B cell (primary cell): ENCODE measurements around the gene RHOT1. TPM values are rescaled to one million over a fixed set of nuclear protein-coding genes. Genes with fewer than 3 reads are reported as not detected.

ENCODE experiments used
- ATAC-seq: fragments of 200-7000 bp; cut with Tn5 transposase; one replicate; pipeline ENCODE4 v1.10.0; 2021; ENCODE audit warnings: low read depth, mild to moderate bottlenecking, moderate number of reproducible peaks, moderate library complexity
- CTCF ChIA-PET: fragments of 350-600 bp; sonication (Branson Sonifier 250); formaldehyde crosslinking; loops from one replicate; lab custom pipeline; 2021; ENCODE audit warnings: antibody characterized with exemption, inconsistent platforms; lab: Charles Lee
- POLR2A ChIA-PET: fragments of 350-600 bp; sonication (Branson Sonifier 250); formaldehyde crosslinking; loops from one replicate; lab custom pipeline; 2021; ENCODE audit warnings: antibody characterized with exemption; lab: Charles Lee
- DNase-seq: peaks from one replicate; pipeline ENCODE4 v3.0.0; 2013
- H2AFZ ChIP-seq: 2 replicates; pipeline ENCODE4 v1.6.1; 2012; ENCODE audit warnings: mild to moderate bottlenecking, low read depth, low read length; ENCODE audit not compliant: insufficient read depth, poor library complexity, severe bottlenecking
- H3K27ac ChIP-seq, 2 donors: 1 replicate in 1 of 2; 2 replicates in 1 of 2; pipeline ENCODE4 v1.5.1; 2012 to 2013; ENCODE audit warnings: low read length in 2 of 2, mild to moderate bottlenecking in 2 of 2, moderate library complexity in 1 of 2
- H3K27me3 ChIP-seq, 4 experiments: fragments of 200-600 bp in 1 of 4; sonication (generic) in 1 of 4; replicated peaks in 1 of 4; 1 replicate in 2 of 4; 2 replicates in 2 of 4; pipeline versions ENCODE4 v1.6.1 to v1.7.0; 2013 to 2016; ENCODE audit warnings: low read length in 3 of 4, mild to moderate bottlenecking in 2 of 4, mixed read lengths in 1 of 4, moderate library complexity in 1 of 4; ENCODE audit not compliant: insufficient read depth in 4 of 4, control insufficient read depth in 3 of 4; ENCODE audit errors: control extremely low read depth in 1 of 4
- H3K36me3 ChIP-seq, 2 experiments: replicated peaks in 1 of 2; 1 replicate in 1 of 2; 2 replicates in 1 of 2; pipeline versions ENCODE4 v1.6.1 to v1.7.1; 2013; ENCODE audit warnings: low read length in 1 of 2; ENCODE audit not compliant: insufficient read depth in 2 of 2, control insufficient read depth in 1 of 2; ENCODE audit errors: control extremely low read depth in 1 of 2, extremely low read depth in 1 of 2
- H3K4me1 ChIP-seq, 2 donors: fragments of 200-600 bp in 1 of 2; sonication (generic) in 1 of 2; 1 replicate in 1 of 2; 2 replicates in 1 of 2; pipeline versions ENCODE4 v1.5.1 to v1.6.1; 2013 to 2017; ENCODE audit warnings: low read length in 2 of 2; ENCODE audit not compliant: control insufficient read depth in 2 of 2, insufficient read depth in 2 of 2
- H3K4me2 ChIP-seq: replicated peaks from 2 replicates; pipeline ENCODE3; 2012; ENCODE audit warnings: mild to moderate bottlenecking, low read depth, low read length; ENCODE audit not compliant: poor library complexity, severe bottlenecking
- H3K4me3 ChIP-seq, 5 experiments: fragments of 200-600 bp in 1 of 5; sonication (generic) in 1 of 5; 1 replicate in 3 of 5; 2 replicates in 2 of 5; pipeline versions ENCODE4 v1.5.1 to v1.7.0; 2011 to 2016; ENCODE audit warnings: low read length in 4 of 5, mild to moderate bottlenecking in 4 of 5, low read depth in 2 of 5, control low read depth in 1 of 5, moderate library complexity in 1 of 5; ENCODE audit not compliant: insufficient read depth in 1 of 5; ENCODE audit errors: control extremely low read depth in 1 of 5, extremely low read depth in 1 of 5
- H3K79me2 ChIP-seq: fragments of 200-600 bp; sonication (generic); one replicate; pipeline ENCODE4 v1.6.0; 2016; ENCODE audit warnings: low read length; ENCODE audit not compliant: control insufficient read depth, insufficient read depth
- H3K9ac ChIP-seq: fragments of 200-600 bp; sonication (generic); 2 replicates; pipeline ENCODE4 v1.6.1; 2017; ENCODE audit warnings: mild to moderate bottlenecking, low read length, moderate library complexity
- H3K9me3 ChIP-seq, 3 donors: one replicate each; pipeline versions ENCODE4 v1.6.1 to v1.7.1; 2013; ENCODE audit warnings: low read length in 2 of 3; ENCODE audit not compliant: control insufficient read depth in 2 of 3, insufficient read depth in 1 of 3; ENCODE audit errors: control extremely low read depth in 1 of 3
- H4K20me1 ChIP-seq: 2 replicates; pipeline ENCODE4 v1.6.0; 2012; ENCODE audit warnings: mild to moderate bottlenecking, low read length; ENCODE audit not compliant: insufficient read depth, control insufficient read depth, poor library complexity, severe bottlenecking
- H3K27ac Mint-ChIP-seq: one replicate; pipeline ENCODE4 v1.8.0; 2021; ENCODE audit warnings: mixed read lengths
- H3K27me3 Mint-ChIP-seq: one replicate; pipeline ENCODE4 v1.8.0; 2021; ENCODE audit warnings: mixed read lengths
- H3K4me1 Mint-ChIP-seq: one replicate; pipeline ENCODE4 v1.8.0; 2021; ENCODE audit warnings: mixed read lengths
- H3K4me3 Mint-ChIP-seq: one replicate; pipeline ENCODE4 v1.8.0; 2021; ENCODE audit warnings: mixed read lengths
- H3K9me3 Mint-ChIP-seq: one replicate; pipeline ENCODE4 v1.8.0; 2022; ENCODE audit warnings: mixed read lengths; ENCODE audit not compliant: insufficient read depth
- EZH2 ChIP-seq: IDR thresholded peaks from 2 replicates; pipeline ENCODE4 v1.6.1; 2012; ENCODE audit warnings: borderline replicate concordance, low read depth, mild to moderate bottlenecking, moderate library complexity, low read length; ENCODE audit not compliant: insufficient read depth, poor library complexity, severe bottlenecking
- WGBS: methylation state at CpG from one replicate; pipeline ENCODE4 v1.1.5; 2013; ENCODE audit warnings: missing lambda C conversion rate; ENCODE audit not compliant: insufficient coverage; 5-methylcytosine and 5-hydroxymethylcytosine counted together
- intact Hi-C: fragments of 100-400 bp; cut with micrococcal nuclease; formaldehyde crosslinking; loops from one replicate; pipeline ENCODE4 v1.10.0; 2022
- polyA plus RNA-seq: library from polyadenylated mRNA; depleted of rRNA; stranded (reverse); fragments of >200 nt; gene quantifications from 2 replicates; pipeline ENCODE4 v1.2.3, GENCODE V29; 2012
- total RNA-seq, 2 donors: library from RNA; stranded (reverse); fragments of 120-200 nt in 1 of 2; gene quantifications; 1 replicate in 1 of 2; 2 replicates in 1 of 2; pipeline versions ENCODE4 v1.2.3 to v1.2.4, GENCODE V29; 2013 to 2022
- TF ChIP-seq, protein P1 (sequence below): fragments of 200-600 bp; IDR thresholded peaks from one replicate; pipeline ENCODE4 v1.8.0; 2022; ENCODE audit warnings: antibody characterized with exemption, mild to moderate bottlenecking

RHOT1 gene
- total and polyA plus RNA-seq, 2 donors (not counting 1 experiment from before 2014, with no cell fraction given): 24.6 to 24.7 TPM

- Mint-ChIP-seq H3K27ac (no peak overlapping the region), H3K4me3 (no peak overlapping the region), H3K9me3 (no peaks in the 10 kb centered on the region), H3K4me1 (peaks cover 19% of the 10 kb centered on the region), H3K27me3 (no peaks in the 10 kb centered on the region)
- H3K27me3 ChIP-seq: no peaks in the 10 kb centered on the region
- H3K4me3 ChIP-seq: no peak overlapping the region
- no peak for TF ChIP-seq EZH2
- TF ChIP-seq, protein P1, sequence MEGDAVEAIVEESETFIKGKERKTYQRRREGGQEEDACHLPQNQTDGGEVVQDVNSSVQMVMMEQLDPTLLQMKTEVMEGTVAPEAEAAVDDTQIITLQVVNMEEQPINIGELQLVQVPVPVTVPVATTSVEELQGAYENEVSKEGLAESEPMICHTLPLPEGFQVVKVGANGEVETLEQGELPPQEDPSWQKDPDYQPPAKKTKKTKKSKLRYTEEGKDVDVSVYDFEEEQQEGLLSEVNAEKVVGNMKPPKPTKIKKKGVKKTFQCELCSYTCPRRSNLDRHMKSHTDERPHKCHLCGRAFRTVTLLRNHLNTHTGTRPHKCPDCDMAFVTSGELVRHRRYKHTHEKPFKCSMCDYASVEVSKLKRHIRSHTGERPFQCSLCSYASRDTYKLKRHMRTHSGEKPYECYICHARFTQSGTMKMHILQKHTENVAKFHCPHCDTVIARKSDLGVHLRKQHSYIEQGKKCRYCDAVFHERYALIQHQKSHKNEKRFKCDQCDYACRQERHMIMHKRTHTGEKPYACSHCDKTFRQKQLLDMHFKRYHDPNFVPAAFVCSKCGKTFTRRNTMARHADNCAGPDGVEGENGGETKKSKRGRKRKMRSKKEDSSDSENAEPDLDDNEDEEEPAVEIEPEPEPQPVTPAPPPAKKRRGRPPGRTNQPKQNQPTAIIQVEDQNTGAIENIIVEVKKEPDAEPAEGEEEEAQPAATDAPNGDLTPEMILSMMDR: no peak
- H3K4me2 ChIP-seq: no peak overlapping the region
- POLR2A ChIA-PET: no interaction called here
- DNase-seq: no peak
- 78% methylated on average over 1 of the region's 3 CpGs for WGBS
- CTCF ChIA-PET: interaction anchor here (1.9 kb wide), 1 partner anchor 10 kb away, joined by 5 read pairs; the partner anchor contains the start of gene RHOT1
- H3K27ac ChIP-seq: no peak overlapping the region
- peaks cover 10% of the 10 kb centered on the region for H4K20me1 ChIP-seq
- no peak overlapping the region for H3K9ac ChIP-seq
- peaks cover 0 to 11% of the 10 kb centered on the region in 2 experiments for H3K36me3 ChIP-seq
- H3K4me1 ChIP-seq: no peaks in the 10 kb centered on the region
- H3K79me2 ChIP-seq: peaks cover 31% of the 10 kb centered on the region
- H2AFZ ChIP-seq: no peak overlapping the region
- no peaks in the 10 kb centered on the region for H3K9me3 ChIP-seq
- ATAC-seq: no peak
- intact Hi-C loops: no loop called here
Measured at GRCh38 chr17:32152130-32152529, 9.8 kb downstream of the RHOT1 start.

DNA sequence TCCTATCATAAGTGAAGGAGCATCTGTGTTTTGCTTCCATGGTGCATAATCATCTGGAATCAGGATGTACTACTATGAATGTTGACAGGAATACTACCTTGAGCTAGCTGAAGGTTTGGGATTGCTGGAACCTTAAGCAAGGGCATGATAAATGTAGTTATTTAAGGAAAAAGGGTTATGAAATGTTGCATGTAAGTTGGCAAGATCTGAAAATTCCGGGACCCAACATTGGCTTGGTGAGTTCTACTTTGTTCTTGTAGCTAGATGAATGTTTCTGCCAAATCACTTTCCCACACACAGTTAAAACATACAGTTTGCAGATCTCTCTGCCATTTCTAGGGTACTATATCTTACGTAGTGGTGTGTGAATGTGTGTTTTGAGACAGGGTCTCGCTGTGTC lies 13.6 kb downstream of the RHOT1 start:
- Histone ChIP-seq H3K36me3 (peaks cover 0 to 24% of the 10 kb centered on the region in 2 experiments), H3K79me2 (peaks cover 15% of the 10 kb centered on the region), H3K9me3 (no peaks in the 10 kb centered on the region), H3K27me3 (no peaks in the 10 kb centered on the region), H3K4me1 (no peaks in the 10 kb centered on the region), H3K4me3 (no peak overlapping the region), H4K20me1 (peaks cover 14% of the 10 kb centered on the region), H3K27ac (no peak overlapping the region), H3K9ac (no peak overlapping the region), H3K4me2 (no peak overlapping the region), H2AFZ (no peak overlapping the region)
- no CpG with 5 or more reads among the region's 3 CpGs for WGBS
- ATAC-seq: no peak
- no peak for TF ChIP-seq EZH2
- TF ChIP-seq, protein P1: no peak
- Mint-ChIP-seq H3K4me1 (peaks cover 6% of the 10 kb centered on the region), H3K4me3 (no peak overlapping the region), H3K27me3 (no peaks in the 10 kb centered on the region), H3K9me3 (no peaks in the 10 kb centered on the region), H3K27ac (no peak overlapping the region)
- POLR2A ChIA-PET: no interaction called here
- CTCF ChIA-PET: interaction anchor here (1.2 to 1.6 kb wide), 2 partner anchors 16 to 20 kb away, joined by 3 to 4 read pairs; no protein-coding TSS in a partner anchor
- intact Hi-C loops: no loop called here
- no peak for DNase-seq
